Astrocyte of the cerebellum (primary cell): ENCODE measurements around the gene LIN28B.

ENCODE experiments used
- DNase-seq: peaks from one replicate; pipeline ENCODE4 v3.0.0-alpha.2; 2011; ENCODE audit warnings: low read depth
- H3K4me3 ChIP-seq: 2 replicates; pipeline ENCODE4 v1.5.1; 2011; ENCODE audit warnings: mild to moderate bottlenecking, low read depth, low read length, moderate library complexity
- in situ Hi-C: cut with HindIII; loops from 2 replicates; pipeline ENCODE4 v1.10.0; 2017; ENCODE audit warnings: low sequenced_read_pairs
- TF ChIP-seq, protein P1 (sequence below): IDR thresholded peaks from 2 replicates; pipeline ENCODE4 v1.5.1; 2012; ENCODE audit warnings: low read length, low read depth, moderate library complexity, mild to moderate bottlenecking; ENCODE audit errors: missing control alignments

The LIN28B gene

DNA sequence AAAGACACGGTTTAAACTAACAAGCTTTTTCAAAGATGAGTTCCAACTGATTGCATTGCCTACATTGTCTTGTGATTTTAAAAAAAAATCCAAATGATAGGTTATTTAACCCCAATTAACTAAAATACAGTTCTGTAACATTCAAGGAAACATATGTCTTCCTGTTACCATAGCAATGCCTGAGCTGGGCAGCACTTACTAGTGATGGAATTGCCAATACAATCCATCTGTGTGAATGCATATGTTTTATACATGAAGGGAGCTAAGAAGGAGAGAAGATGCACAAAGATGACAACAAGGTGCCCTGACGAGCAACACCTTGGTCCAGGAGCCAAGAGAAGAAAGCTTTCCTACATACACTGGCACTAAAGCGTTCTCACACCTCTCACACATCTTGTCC is 154.2 kb downstream of the LIN28B start:
- DNase-seq: no peak
- no peak overlapping the region for H3K4me3 ChIP-seq
- in situ Hi-C loops: no loop called here
- TF ChIP-seq, protein P1, sequence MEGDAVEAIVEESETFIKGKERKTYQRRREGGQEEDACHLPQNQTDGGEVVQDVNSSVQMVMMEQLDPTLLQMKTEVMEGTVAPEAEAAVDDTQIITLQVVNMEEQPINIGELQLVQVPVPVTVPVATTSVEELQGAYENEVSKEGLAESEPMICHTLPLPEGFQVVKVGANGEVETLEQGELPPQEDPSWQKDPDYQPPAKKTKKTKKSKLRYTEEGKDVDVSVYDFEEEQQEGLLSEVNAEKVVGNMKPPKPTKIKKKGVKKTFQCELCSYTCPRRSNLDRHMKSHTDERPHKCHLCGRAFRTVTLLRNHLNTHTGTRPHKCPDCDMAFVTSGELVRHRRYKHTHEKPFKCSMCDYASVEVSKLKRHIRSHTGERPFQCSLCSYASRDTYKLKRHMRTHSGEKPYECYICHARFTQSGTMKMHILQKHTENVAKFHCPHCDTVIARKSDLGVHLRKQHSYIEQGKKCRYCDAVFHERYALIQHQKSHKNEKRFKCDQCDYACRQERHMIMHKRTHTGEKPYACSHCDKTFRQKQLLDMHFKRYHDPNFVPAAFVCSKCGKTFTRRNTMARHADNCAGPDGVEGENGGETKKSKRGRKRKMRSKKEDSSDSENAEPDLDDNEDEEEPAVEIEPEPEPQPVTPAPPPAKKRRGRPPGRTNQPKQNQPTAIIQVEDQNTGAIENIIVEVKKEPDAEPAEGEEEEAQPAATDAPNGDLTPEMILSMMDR: no peak

GRCh38 chr6:105111871-105112270 is 155.0 kb downstream of the LIN28B start:
- H3K4me3 ChIP-seq: no peak overlapping the region
- DNase-seq: no peak
- TF ChIP-seq, protein P1: no peak
- in situ Hi-C loops: no loop called here

GRCh38 chr6:105112577-105112976 is 155.7 kb downstream of the LIN28B start:
- no peak for DNase-seq
- TF ChIP-seq, protein P1: no peak
- in situ Hi-C loops: no loop called here
- no peak overlapping the region for H3K4me3 ChIP-seq

GRCh38 chr6:105113422-105113821 is 156.5 kb downstream of the LIN28B start:
- no peak overlapping the region for H3K4me3 ChIP-seq
- in situ Hi-C loops: no loop called here
- DNase-seq: no peak
- TF ChIP-seq, protein P1: no peak

DNA sequence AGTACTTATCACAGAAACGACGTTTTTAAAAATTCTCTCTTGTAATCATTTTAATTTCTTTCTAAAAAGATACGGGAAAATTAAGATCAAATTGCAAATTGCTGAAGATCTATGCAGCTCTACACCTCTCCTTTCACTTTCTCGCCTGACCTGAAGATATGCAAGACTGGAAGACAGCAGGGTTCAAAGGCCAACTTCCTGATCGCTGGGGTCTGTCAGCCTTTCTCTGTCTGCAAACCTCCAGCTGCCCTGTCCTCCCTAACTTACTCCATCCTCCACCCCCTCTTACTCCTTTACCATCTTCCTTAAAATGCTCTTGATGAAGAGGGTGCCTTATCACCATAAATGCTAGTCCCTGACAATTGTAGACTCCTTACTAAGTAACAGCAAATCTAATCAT is 159.2 kb downstream of the LIN28B start:
- DNase-seq: no peak
- in situ Hi-C loops: no loop called here
- TF ChIP-seq, protein P1: no peak
- no peak overlapping the region for H3K4me3 ChIP-seq

DNA sequence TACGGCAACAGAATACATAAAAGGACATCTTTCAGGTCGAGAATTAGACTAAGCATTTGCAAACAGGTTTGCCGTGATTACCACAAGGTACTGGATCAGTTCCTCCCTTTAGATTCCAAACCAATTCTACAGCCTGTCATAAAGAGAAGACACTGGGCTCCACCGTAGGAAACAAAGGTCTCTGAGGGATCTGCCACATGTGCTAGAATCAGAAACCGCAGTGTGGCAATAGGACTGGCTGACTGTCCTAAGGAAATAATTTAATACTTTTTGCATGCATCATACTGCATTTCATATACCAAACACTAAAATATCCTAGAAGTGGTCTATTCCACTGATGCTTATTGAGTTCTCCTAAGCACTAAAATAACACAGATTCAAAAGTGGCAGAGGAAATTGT is 163.7 kb downstream of the LIN28B start:
- in situ Hi-C loops: no loop called here
- no peak for DNase-seq
- TF ChIP-seq, protein P1: no peak

DNA sequence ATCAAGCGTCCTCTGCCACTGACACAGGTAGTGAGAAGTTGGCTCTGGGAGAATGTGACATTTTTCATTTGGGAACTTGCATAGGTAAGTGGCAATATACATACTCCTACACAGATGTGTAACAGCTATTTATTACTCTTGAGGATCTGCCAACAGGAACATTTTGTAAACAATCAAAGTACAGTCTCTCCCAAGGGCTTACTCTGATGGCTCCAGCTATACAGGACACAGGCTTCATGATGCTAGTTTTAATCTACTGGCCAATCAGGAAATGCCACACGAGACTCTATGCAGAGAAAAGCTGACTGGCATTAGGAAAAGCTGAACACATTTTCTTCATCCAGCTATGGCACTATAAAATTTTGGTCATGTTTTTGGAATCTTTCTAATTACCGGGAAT is 165.1 kb downstream of the LIN28B start:
- TF ChIP-seq, protein P1: no peak
- no peak overlapping the region for H3K4me3 ChIP-seq
- in situ Hi-C loops: no loop called here
- no peak for DNase-seq

More for the DNA sequence above, 163.7 kb downstream of the LIN28B start:
- no peak overlapping the region for H3K4me3 ChIP-seq
